Endothelial cell of umbilical vein (primary cell): ENCODE measurements around the gene FBLN2.

Source experiments
- CTCF ChIP-seq, 2 donors: IDR thresholded peaks; 1 replicate in 1 of 2; 2 replicates in 1 of 2; pipeline ENCODE4 v1.5.1; 2011; ENCODE audit warnings: low read length in 2 of 2, mild to moderate bottlenecking in 2 of 2, moderate library complexity in 2 of 2, control low read depth in 1 of 2, inconsistent platforms in 1 of 2, low read depth in 1 of 2; ENCODE audit not compliant: insufficient read depth in 1 of 2; ENCODE audit errors: extremely low read depth in 1 of 2
- JUN ChIP-seq: IDR thresholded peaks from 2 replicates; pipeline ENCODE4 v1.6.1; 2011; ENCODE audit warnings: borderline replicate concordance, low read depth; ENCODE audit not compliant: insufficient read length, insufficient read depth
- MYC ChIP-seq: IDR thresholded peaks from one replicate; pipeline ENCODE4 v1.6.1; 2011; ENCODE audit warnings: mild to moderate bottlenecking, low read depth, low read length
- POLR2A ChIP-seq: IDR thresholded peaks from 2 replicates; pipeline ENCODE4 v1.6.1; 2012; ENCODE audit warnings: low read depth, mild to moderate bottlenecking, control low read depth, low read length

GRCh38 chr3:13637953-13638352 lies 89.0 kb downstream of the FBLN2 start:
- no peak for TF ChIP-seq CTCF (IDR thresholded peaks at IDR 0.05; ENCODE audit: extremely low read depth in 1 of 2, insufficient read depth in 1 of 2, low read depth in 1 of 2, low read length in 2 of 2)
- no peak for TF ChIP-seq JUN
- TF ChIP-seq POLR2A, result no peak
- TF ChIP-seq MYC, result no peak
